ENCODE measurements around the gene COLQ.

Gene COLQ

DNA sequence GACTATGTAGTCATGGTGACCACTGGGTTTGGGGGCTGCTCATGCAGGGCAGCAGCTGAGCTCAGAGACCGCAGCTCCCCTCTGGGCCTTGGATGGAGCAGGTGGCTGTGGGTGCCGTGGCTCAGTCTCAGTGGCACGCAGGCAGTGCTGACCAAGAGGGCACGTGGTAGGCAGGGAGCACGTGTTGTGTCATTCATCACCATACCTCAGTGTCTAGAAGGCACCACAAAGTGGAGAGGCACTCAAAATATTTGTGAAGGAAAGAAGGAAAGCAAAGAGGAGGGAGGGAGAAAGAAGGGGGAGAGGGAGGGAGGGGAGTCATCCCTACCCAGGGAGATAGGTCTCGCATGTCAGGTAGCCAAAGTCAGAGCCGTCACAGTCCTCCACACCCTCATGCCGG is 68.0 kb downstream of the COLQ start:
- TF ChIP-seq CTCF (IDR thresholded peaks at IDR 0.05; ENCODE audit: borderline replicate concordance, insufficient read depth, low read depth, low read length): no peak
- no peak overlapping the region for H3K4me3 ChIP-seq (ENCODE audit: low read depth, low read length)

DNA sequence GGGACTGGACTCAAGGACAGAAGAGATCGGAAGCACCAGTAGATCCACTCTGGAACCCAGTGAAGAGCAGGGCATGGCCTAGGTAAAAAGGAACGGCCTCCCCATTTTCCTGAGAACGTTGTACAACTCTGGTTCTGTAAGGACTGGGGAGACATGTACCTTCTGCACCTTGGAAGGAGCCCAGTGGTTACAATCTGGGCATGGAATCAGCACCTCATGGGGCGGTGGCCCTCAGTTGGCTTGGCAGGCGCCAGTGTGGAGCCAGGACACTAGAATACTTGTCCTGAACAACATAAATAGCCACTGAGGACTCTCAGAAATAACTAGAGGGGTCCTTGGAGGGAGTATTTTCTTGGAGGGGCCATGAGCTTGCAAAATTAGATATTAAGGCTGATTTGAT is 68.5 kb downstream of the COLQ start:
- no peak overlapping the region for H3K4me3 ChIP-seq (ENCODE audit: low read depth, low read length)
- no peak for TF ChIP-seq CTCF (IDR thresholded peaks at IDR 0.05; ENCODE audit: borderline replicate concordance, insufficient read depth, low read depth, low read length)

- TF ChIP-seq CTCF (IDR thresholded peaks at IDR 0.05; ENCODE audit: borderline replicate concordance, insufficient read depth, low read depth, low read length): no peak
- H3K4me3 ChIP-seq (ENCODE audit: low read depth, low read length): no peak overlapping the region
Measured at GRCh38 chr3:15452156-15452555, 69.3 kb downstream of the COLQ start.

- TF ChIP-seq CTCF (IDR thresholded peaks at IDR 0.05; ENCODE audit: borderline replicate concordance, insufficient read depth, low read depth, low read length): no peak
- H3K4me3 ChIP-seq (ENCODE audit: low read depth, low read length): no peak overlapping the region
Measured at GRCh38 chr3:15451216-15452113, 70.0 kb downstream of the COLQ start.

- H3K4me3 ChIP-seq (ENCODE audit: low read depth, low read length): no peak overlapping the region
- no peak for TF ChIP-seq CTCF (IDR thresholded peaks at IDR 0.05; ENCODE audit: borderline replicate concordance, insufficient read depth, low read depth, low read length)
Measured at GRCh38 chr3:15450438-15451215, 70.9 kb downstream of the COLQ start.

- H3K4me3 ChIP-seq (ENCODE audit: low read depth, low read length): no peak overlapping the region
- TF ChIP-seq CTCF (IDR thresholded peaks at IDR 0.05; ENCODE audit: borderline replicate concordance, insufficient read depth, low read depth, low read length): no peak
Measured at GRCh38 chr3:15449489-15450224, 71.8 kb downstream of the COLQ start.

Data from GM12875 (cell line).